Activated CD4-positive, CD25-positive, alpha-beta regulatory T cell treated with anti-CD3 and anti-CD28 coated beads, Interleukin-2, amount 50 U/mL, for 72 hours (primary cell): Measurements from ENCODE around the gene AHNAK.
"Not testable (repeated sequence)": the region's sequence is repeated elsewhere in the genome, so short reads cannot be mapped to it uniquely, and the experiment has no call there.

ENCODE experiments used
- DNase-seq: peaks from one replicate; pipeline ENCODE4 v3.0.0; 2021

AHNAK gene

GRCh38 chr11:62457478-62457877 is 89.1 kb downstream of the AHNAK start:
- DNase-seq: no peak

GRCh38 chr11:62456630-62457029 is 90.0 kb downstream of the AHNAK start:
- DNase-seq: no peak

- no peak for DNase-seq
These were observed 93.7 kb downstream of the AHNAK start for GRCh38 chr11:62452839-62453468.

GRCh38 chr11:62452261-62452660 is 94.3 kb downstream of the AHNAK start:
- no peak for DNase-seq

GRCh38 chr11:62451241-62451621 is 95.4 kb downstream of the AHNAK start:
- no peak for DNase-seq

GRCh38 chr11:62450543-62451240 is 95.9 kb downstream of the AHNAK start:
- no peak for DNase-seq

- not testable (repeated sequence) for DNase-seq
These were observed 96.7 kb downstream of the AHNAK start for GRCh38 chr11:62449912-62450311.

- no peak for DNase-seq
These were observed 97.2 kb downstream of the AHNAK start for GRCh38 chr11:62449451-62449851.

GRCh38 chr11:62446091-62446490 is 100.5 kb downstream of the AHNAK start:
- DNase-seq: no peak

GRCh38 chr11:62445314-62445740 is 101.3 kb downstream of the AHNAK start:
- DNase-seq: no peak

GRCh38 chr11:62444835-62445234 is 101.8 kb downstream of the AHNAK start:
- DNase-seq: no peak

GRCh38 chr11:62444236-62444833 is 102.3 kb downstream of the AHNAK start:
- DNase-seq: peak; percentile 49

- no peak for DNase-seq
These were observed 103.0 kb downstream of the AHNAK start for GRCh38 chr11:62443390-62444235.

GRCh38 chr11:62439785-62440602 is 106.6 kb downstream of the AHNAK start:
- no peak for DNase-seq

- no peak for DNase-seq
These were observed 108.0 kb downstream of the AHNAK start for GRCh38 chr11:62438641-62439040.

- DNase-seq: no peak
These were observed 109.0 kb downstream of the AHNAK start for GRCh38 chr11:62437616-62438015.

- no peak for DNase-seq
These were observed 110.6 kb downstream of the AHNAK start for GRCh38 chr11:62435846-62436660.

GRCh38 chr11:62433904-62434276 is 112.7 kb downstream of the AHNAK start:
- DNase-seq: no peak

GRCh38 chr11:62433141-62433903 is 113.3 kb downstream of the AHNAK start:
- DNase-seq: no peak

GRCh38 chr11:62432695-62433094 is 113.9 kb downstream of the AHNAK start:
- DNase-seq: no peak
